Measurements from ENCODE around the gene ITGA3.

The ITGA3 gene

GRCh38 chr17:50070908-50071680 lies 15.2 kb downstream of the ITGA3 start:
- no peaks in the 10 kb centered on the region for H3K4me1 Mint-ChIP-seq
- H3K4me3 Mint-ChIP-seq = no peak overlapping the region
- no peaks in the 10 kb centered on the region for H3K27me3 Mint-ChIP-seq
- H3K9me3 Mint-ChIP-seq = peaks cover 10 to 13% of the 10 kb centered on the region in 2 donors
- no peak for ATAC-seq
- no peak for DNase-seq
- H3K27ac Mint-ChIP-seq = no peak overlapping the region

GRCh38 chr17:50071692-50072091 lies 15.8 kb downstream of the ITGA3 start:
- DNase-seq = no peak
- Mint-ChIP-seq H3K27ac (no peak overlapping the region), H3K9me3 (peaks cover 10 to 13% of the 10 kb centered on the region in 2 donors), H3K4me3 (no peak overlapping the region), H3K4me1 (no peaks in the 10 kb centered on the region), H3K27me3 (no peaks in the 10 kb centered on the region)
- no peak for ATAC-seq

GRCh38 chr17:50072130-50072529 lies 16.2 kb downstream of the ITGA3 start:
- DNase-seq = no peak
- H3K4me1 Mint-ChIP-seq = no peaks in the 10 kb centered on the region
- ATAC-seq = no peak
- peaks cover 10 to 13% of the 10 kb centered on the region in 2 donors for H3K9me3 Mint-ChIP-seq
- no peaks in the 10 kb centered on the region for H3K27me3 Mint-ChIP-seq
- H3K4me3 Mint-ChIP-seq = no peak overlapping the region
- H3K27ac Mint-ChIP-seq = no peak overlapping the region

GRCh38 chr17:50072925-50073324 lies 17.0 kb downstream of the ITGA3 start:
- ATAC-seq (no peak), DNase-seq (no peak)
- Mint-ChIP-seq H3K27ac (peak overlapping the region in 1 of 2 donors; percentile 24), H3K27me3 (no peaks in the 10 kb centered on the region), H3K4me3 (no peak overlapping the region), H3K4me1 (no peaks in the 10 kb centered on the region), H3K9me3 (peaks cover 10 to 13% of the 10 kb centered on the region in 2 donors)

GRCh38 chr17:50074227-50074626 lies 18.3 kb downstream of the ITGA3 start:
- no peaks in the 10 kb centered on the region for H3K4me1 Mint-ChIP-seq
- ATAC-seq (no peak), DNase-seq (no peak)
- H3K9me3 Mint-ChIP-seq = peaks cover 10 to 13% of the 10 kb centered on the region in 2 donors
- H3K4me3 Mint-ChIP-seq = no peak overlapping the region
- H3K27ac Mint-ChIP-seq = no peak overlapping the region
- no peaks in the 10 kb centered on the region for H3K27me3 Mint-ChIP-seq

GRCh38 chr17:50075446-50076032 lies 19.6 kb downstream of the ITGA3 start:
- H3K4me3 Mint-ChIP-seq = no peak overlapping the region
- no peak for ATAC-seq
- no peak for DNase-seq
- peaks cover 10 to 13% of the 10 kb centered on the region in 2 donors for H3K9me3 Mint-ChIP-seq
- no peaks in the 10 kb centered on the region for H3K4me1 Mint-ChIP-seq
- no peaks in the 10 kb centered on the region for H3K27me3 Mint-ChIP-seq
- H3K27ac Mint-ChIP-seq = no peak overlapping the region

- Mint-ChIP-seq H3K27ac (no peak overlapping the region), H3K9me3 (peaks cover 8 to 9% of the 10 kb centered on the region in 2 donors), H3K27me3 (no peaks in the 10 kb centered on the region), H3K4me1 (no peaks in the 10 kb centered on the region), H3K4me3 (no peak overlapping the region)
- ATAC-seq = no peak
- no peak for DNase-seq
These were observed 20.3 kb downstream of the ITGA3 start for GRCh38 chr17:50076221-50076590.

- DNase-seq (no peak), ATAC-seq (no peak)
- Mint-ChIP-seq H3K27me3 (no peaks in the 10 kb centered on the region), H3K27ac (peak overlapping the region in 1 of 2 donors; percentile 71), H3K4me3 (no peak overlapping the region), H3K9me3 (peaks cover 3 to 4% of the 10 kb centered on the region in 2 donors), H3K4me1 (no peaks in the 10 kb centered on the region)
These were observed 20.8 kb downstream of the ITGA3 start for GRCh38 chr17:50076591-50077235.

- no peak for DNase-seq
- no peak for ATAC-seq
- Mint-ChIP-seq H3K4me3 (no peak overlapping the region), H3K27me3 (no peaks in the 10 kb centered on the region), H3K9me3 (no peaks in the 10 kb centered on the region), H3K27ac (no peak overlapping the region), H3K4me1 (no peaks in the 10 kb centered on the region)
These were observed 22.5 kb downstream of the ITGA3 start for GRCh38 chr17:50078430-50078829.

- no peaks in the 10 kb centered on the region for H3K4me1 Mint-ChIP-seq
- ATAC-seq (no peak), DNase-seq (no peak)
- no peaks in the 10 kb centered on the region for H3K9me3 Mint-ChIP-seq
- no peak overlapping the region for H3K27ac Mint-ChIP-seq
- no peaks in the 10 kb centered on the region for H3K27me3 Mint-ChIP-seq
- no peak overlapping the region for H3K4me3 Mint-ChIP-seq
These were observed 23.6 kb downstream of the ITGA3 start for GRCh38 chr17:50079334-50080095.

GRCh38 chr17:50080096-50080480 lies 24.2 kb downstream of the ITGA3 start:
- Mint-ChIP-seq H3K4me3 (no peak overlapping the region), H3K4me1 (no peaks in the 10 kb centered on the region), H3K27me3 (no peaks in the 10 kb centered on the region), H3K27ac (no peak overlapping the region), H3K9me3 (no peaks in the 10 kb centered on the region)
- DNase-seq (no peak), ATAC-seq (no peak)

GRCh38 chr17:50080827-50081226 lies 24.9 kb downstream of the ITGA3 start:
- Mint-ChIP-seq H3K9me3 (no peaks in the 10 kb centered on the region), H3K4me3 (no peak overlapping the region), H3K27me3 (no peaks in the 10 kb centered on the region), H3K27ac (no peak overlapping the region), H3K4me1 (no peaks in the 10 kb centered on the region)
- DNase-seq (no peak), ATAC-seq (no peak)

GRCh38 chr17:50081757-50082156 lies 25.8 kb downstream of the ITGA3 start:
- Mint-ChIP-seq H3K4me3 (no peak overlapping the region), H3K4me1 (no peaks in the 10 kb centered on the region), H3K27me3 (no peaks in the 10 kb centered on the region), H3K9me3 (no peaks in the 10 kb centered on the region), H3K27ac (no peak overlapping the region)
- ATAC-seq (no peak), DNase-seq (no peak)

GRCh38 chr17:50087246-50087911 lies 31.5 kb downstream of the ITGA3 start:
- Mint-ChIP-seq H3K9me3 (no peaks in the 10 kb centered on the region), H3K27me3 (no peaks in the 10 kb centered on the region), H3K4me1 (no peaks in the 10 kb centered on the region), H3K4me3 (no peak overlapping the region), H3K27ac (no peak overlapping the region)
- DNase-seq (peak; percentile 77 to 82), ATAC-seq (peak; percentile 87)

GRCh38 chr17:50087912-50088405 lies 32.0 kb downstream of the ITGA3 start:
- DNase-seq = no peak
- peak; percentile 16 for ATAC-seq
- H3K4me3 Mint-ChIP-seq = no peak overlapping the region
- no peaks in the 10 kb centered on the region for H3K27me3 Mint-ChIP-seq
- no peaks in the 10 kb centered on the region for H3K9me3 Mint-ChIP-seq
- no peak overlapping the region for H3K27ac Mint-ChIP-seq
- no peaks in the 10 kb centered on the region for H3K4me1 Mint-ChIP-seq

Measured in stimulated activated naive CD8-positive, alpha-beta T cell treated with anti-CD3 and anti-CD28 coated beads, Interleukin-15, amount 100 ng/mL, for 72 hours (primary cell).